Neural cell (in vitro differentiated cells): ENCODE results near the gene POLL.

Experiments used
- CTCF ChIP-seq: fragments of 450-650 bp; IDR thresholded peaks from 2 replicates; pipeline ENCODE4 v1.5.1; 2014; ENCODE audit warnings: antibody characterized with exemption, mild to moderate bottlenecking, moderate library complexity; ENCODE audit not compliant: poor library complexity, severe bottlenecking
- EP300 ChIP-seq: fragments of 450-650 bp; conservative IDR thresholded peaks from 2 replicates; pipeline ENCODE4 v1.6.1; 2014; ENCODE audit warnings: antibody characterized with exemption, mild to moderate bottlenecking, moderate library complexity; ENCODE audit not compliant: poor library complexity, severe bottlenecking
- EZH2 ChIP-seq: fragments of 200-600, 300-800 bp; shearing (Covaris generic), sonication (generic); IDR thresholded peaks from 2 replicates; pipeline ENCODE4 v1.6.1; 2014; ENCODE audit warnings: antibody characterized with exemption, low read length, borderline replicate concordance, mild to moderate bottlenecking; ENCODE audit not compliant: insufficient read depth, poor library complexity, severe bottlenecking
- POLR2AphosphoS5 ChIP-seq: IDR thresholded peaks from 2 replicates; pipeline ENCODE4 v1.6.1; 2012
- RAD21 ChIP-seq: fragments of 450-650 bp; conservative IDR thresholded peaks from 2 replicates; pipeline ENCODE4 v1.6.1; 2014; ENCODE audit warnings: antibody characterized with exemption, mild to moderate bottlenecking, moderate library complexity
- REST ChIP-seq: IDR thresholded peaks from 2 replicates; pipeline ENCODE4 v1.6.1; 2012; ENCODE audit warnings: borderline replicate concordance

GRCh38 chr10:101585841-101586240 lies 2.2 kb downstream of the POLL start:
- TF ChIP-seq CTCF (no peak), RAD21 (no peak), REST (no peak), EP300 (no peak), EZH2 (no peak), POLR2AphosphoS5 (no peak)
